HS-27A (cell line): ENCODE measurements around the gene AGRP.
"Not testable (repeated sequence)": the region's sequence is repeated elsewhere in the genome, so short reads cannot be mapped to it uniquely, and the experiment has no call there.

Experiments used
- DNase-seq: peaks from one replicate; pipeline ENCODE4 v3.0.0-alpha.2; 2012; ENCODE audit warnings: low read depth, missing footprints

The AGRP gene, protein sequence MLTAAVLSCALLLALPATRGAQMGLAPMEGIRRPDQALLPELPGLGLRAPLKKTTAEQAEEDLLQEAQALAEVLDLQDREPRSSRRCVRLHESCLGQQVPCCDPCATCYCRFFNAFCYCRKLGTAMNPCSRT

DNA sequence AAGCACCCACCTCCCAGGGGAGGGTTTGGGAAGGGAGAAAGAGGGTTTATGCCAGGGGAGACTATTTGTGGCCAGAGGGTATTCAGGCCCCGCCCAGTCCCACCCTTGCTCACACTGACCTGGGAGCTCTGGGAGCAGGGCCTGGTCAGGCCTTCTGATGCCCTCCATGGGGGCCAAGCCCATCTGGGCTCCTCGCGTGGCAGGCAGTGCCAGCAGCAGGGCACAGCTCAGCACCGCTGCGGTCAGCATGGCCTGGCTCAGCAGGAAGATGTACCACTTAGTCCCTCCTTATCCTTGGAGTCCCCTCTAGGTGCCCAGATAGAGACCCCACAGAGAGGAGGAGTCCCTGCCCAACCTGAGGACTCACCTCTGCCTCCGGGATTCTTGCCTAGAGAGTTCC, at the start of gene AGRP:
TSS of gene AGRP (minus strand) at position 398 of the 400 bp plus-strand sequence. CDS start at position 249, 149 bp downstream.
- DNase-seq, result no peak

DNA sequence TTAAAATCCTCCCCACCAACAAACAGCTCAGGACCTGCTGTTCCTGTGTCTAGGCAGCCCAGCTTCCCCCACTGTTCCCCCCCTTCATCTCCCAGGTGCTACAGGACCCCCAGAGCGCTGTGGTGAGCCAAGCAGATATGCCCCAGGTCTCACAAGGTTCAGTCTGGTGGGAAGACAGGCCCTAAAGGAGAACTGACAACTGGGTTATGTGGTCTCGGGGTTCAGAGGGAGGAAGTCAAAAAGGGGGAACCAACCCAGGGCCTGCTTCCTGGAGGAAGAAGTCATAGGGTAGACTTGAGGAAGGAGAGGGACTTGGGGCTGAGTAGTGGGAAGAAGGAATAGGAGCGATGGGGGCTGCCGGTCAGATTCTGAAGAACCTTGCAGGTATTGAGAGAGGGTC, 47.9 kb upstream of the AGRP start:
- no peak for DNase-seq

DNA sequence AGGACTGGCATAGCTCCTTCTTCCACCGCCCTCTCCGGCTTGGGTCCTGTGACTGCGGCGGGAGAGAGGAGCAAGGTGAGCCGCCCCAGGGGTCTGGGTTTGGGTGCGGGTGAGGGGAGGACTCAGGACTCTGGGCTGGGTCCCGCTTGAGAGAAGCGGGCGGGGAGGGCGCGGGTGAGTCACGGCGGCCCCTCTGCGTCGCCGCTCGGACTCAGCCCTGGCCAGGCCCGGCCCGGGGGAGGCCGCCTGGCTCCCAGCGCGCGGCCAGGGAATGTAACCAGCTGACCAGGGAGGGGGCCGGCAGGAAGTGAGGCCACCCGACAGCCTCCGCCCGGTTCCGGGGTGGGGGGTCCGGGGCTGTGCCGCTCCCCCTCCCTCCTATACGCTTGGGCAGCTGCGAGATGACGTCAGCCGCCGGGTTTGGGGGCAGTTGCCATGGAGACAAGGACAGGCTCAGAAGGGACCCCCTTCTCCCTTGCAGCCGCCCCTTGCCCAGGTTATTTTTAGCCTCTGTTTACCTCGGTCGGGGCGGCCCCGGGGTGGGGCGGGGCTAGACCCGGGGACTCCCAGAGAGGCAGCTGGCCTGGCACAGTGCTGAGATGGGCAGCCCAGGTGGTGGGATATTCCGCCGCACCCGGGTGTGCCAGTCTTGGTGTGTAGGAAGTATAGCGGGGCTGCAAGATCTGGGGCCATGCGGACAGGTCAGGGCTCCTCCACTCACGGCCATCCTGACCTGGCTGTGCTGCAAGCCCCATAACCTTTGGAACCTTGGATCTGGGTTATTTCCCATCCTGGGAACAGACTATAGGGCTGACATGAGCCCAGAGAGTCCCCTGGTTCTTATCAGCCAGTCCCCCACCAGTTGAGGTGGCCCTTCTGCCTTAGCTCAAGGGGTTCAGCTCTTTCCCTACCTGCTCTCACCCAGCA, 46.9 kb upstream of the AGRP start:
- DNase-seq, result no peak

DNA sequence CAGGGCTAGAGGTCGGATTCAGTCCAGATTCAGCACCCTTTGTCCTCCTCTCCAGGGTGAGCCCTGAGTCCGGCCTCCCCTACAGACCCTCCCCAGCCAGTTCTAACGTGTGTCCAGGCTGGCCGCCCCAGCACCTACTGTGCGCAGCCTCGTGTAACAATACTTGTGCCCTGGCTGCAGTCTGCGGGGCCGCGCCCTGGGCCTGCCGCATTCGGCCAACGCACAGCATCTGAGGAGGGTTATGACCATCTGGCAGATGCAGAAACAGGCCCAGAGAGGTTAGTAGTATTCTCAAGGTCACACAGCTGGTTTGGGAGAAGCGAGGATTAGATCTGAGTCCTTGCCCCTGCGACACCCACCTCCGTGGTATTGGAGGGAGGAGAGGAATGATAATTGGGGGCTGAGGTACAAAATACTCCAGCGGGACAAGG, 46.2 kb upstream of the AGRP start:
- no peak for DNase-seq

DNA sequence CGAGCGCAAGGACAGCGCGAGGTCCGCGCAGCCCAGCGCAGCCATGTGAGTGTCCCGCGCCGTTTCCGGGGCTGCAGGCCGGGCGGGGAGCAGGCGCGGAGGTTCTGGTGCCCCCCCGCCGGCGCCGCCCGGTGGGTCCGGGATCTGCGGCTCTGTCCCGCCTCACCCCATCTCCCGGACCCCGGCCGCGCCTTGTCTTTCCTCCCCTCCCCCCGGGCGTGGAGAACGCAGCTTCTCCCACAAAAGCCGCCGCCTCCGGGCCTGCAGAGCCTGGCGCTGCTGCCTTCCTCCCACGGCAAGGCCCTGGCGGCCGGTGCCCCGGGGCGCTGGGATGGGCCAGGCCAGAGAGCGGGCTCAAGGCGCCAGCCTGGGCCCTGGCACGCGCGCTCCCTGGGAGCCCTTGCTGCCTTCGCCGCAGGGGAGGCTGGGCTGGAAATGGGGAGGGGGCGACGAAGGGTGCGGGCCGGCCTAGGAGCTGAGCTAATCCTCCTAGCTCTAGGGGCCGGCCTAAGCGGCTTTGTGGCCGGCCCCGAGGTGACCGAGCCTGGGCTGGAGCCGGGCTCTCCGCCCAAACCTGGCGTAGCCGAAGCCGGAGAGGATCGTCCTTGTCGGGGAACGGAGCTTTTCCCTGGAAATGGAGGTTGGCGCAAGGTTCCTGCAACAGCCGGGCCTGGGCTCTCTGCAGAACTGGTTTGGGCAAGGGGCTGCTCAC, 45.7 kb upstream of the AGRP start:
- no peak for DNase-seq

DNA sequence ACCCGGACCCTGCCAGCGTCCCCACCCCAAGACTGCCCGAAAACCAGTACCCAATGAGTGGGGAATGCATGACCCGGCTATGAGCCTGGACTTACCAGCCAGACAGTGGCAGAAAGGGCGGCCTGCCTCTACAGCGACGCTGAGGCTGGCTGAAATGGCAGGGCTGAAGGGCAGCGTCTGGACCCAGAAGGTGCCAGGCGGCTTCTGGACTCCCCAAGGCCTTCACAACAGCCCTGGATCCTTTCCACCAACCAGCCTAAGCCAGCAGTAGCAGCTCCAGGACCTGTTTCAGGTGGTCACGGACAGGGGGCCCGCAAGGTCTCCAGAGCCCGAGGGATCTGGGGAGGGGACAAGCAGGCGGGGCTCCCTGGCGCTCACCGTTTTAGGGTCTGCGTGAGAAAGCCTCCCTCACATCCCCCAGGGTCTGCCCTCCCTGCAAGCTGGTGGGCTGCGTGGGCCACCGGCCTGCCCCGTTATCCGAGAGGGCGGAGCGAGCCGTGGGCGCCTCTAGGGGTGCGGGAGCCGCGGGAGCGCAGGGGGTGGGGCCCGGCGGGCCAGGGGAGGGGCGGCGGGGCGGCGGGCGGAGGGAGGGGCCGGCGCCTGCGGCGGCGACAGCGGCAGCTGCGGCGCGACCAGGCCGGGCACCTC, 45.0 kb upstream of the AGRP start, which contains the start of gene RIPOR1:
TSS of gene RIPOR1 (plus strand) at position 608 of the 648 bp plus-strand sequence. CDS start 9,618 bp downstream, outside the sequence.
- no peak for DNase-seq

DNA sequence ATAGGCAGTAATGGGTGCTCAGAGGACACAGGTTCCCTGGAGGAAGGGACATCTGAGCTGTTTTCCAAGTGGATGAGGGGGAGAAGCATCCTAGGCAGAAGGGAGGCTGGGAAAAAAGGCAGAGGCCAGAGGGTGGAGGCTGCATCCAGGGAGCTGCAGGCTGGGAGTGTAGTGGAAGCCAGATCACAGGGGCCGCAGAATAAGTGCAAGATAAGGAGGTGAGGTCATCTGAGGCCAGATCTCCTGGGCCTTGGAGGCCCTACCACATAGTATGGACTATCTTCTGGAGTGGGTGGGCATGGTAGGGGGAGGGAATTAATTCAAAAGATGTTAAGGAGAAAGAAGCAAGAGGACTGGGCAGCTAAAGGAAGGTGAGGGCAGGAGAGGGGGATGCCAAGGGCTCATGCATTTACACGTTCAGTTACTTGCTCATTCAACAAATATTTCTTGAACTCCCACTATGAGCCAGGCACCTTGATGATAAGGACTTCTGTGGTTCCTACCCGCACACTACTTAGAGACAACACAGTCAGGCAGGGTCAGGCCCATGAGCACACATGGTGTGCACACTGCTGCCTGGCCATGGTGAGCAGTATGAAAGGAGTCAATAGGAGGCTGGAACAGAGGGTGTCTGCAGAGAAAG, 42.9 kb upstream of the AGRP start:
- DNase-seq, result no peak

DNA sequence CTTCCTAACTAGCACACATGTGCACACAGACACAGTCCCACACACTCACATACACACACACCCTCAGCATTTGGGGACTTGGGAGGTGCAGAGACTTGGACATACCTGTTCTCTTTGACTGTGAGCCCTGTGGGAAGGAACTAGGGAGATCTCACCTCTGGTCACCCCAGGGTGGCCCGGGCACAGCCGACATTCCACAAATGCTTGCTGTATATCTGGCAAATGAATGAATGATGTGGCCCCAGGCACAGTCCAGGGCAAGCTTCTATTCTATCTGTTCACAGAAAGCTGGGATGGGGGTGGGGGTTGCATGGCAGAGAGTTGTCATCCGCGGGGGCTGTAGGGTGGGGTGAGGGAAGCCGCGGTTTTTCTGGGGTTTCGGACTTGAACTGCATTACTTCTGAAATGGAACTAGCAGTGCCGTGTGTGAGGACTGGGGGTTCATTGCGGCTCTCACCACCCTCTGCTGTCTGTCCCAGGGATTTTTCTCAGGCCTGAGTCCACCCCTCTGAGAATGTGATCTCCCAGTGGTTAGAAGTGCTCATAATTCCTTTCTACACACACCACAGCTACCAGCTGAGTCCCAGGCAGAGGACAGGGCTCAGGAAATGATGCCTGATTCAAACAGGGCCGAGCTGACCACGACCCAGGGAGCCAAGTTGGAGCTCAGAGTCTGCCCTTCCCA, 42.0 kb upstream of the AGRP start:
- DNase-seq, result no peak

DNA sequence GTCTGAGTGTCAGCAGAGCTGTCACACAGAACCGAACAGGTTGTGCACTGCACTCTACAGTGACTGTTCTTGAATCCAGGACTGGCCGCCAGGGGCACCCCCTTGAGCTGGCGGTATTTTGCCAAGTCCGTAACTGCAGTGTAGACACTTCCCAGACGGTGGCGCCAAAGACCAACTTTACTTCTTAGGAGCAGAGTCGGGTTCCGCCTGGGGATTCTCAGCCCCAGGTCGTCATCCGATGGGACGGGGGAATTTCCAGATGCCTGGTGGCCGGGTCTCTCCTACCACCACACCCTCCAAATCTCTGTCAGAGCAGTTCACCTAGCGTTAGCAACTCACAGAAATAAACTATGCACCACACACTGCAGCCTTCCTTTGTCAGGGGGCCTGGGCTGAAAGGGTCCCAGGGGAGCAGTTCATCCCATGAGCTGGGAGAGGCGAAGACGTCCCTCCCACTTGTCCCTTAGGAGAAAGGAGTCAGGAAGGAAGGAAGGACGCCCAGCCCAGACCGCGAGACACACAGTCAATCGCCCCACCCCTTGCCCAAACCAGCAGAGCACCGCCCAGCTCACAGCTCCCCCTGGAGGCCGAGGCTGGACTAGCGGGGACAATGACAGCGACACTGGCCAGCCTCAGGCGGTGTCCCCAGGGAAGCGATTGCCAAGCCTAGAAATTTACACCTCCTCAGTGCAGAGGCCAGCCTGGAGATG, 37.9 kb upstream of the AGRP start:
- DNase-seq, result peak; percentile 96

DNA sequence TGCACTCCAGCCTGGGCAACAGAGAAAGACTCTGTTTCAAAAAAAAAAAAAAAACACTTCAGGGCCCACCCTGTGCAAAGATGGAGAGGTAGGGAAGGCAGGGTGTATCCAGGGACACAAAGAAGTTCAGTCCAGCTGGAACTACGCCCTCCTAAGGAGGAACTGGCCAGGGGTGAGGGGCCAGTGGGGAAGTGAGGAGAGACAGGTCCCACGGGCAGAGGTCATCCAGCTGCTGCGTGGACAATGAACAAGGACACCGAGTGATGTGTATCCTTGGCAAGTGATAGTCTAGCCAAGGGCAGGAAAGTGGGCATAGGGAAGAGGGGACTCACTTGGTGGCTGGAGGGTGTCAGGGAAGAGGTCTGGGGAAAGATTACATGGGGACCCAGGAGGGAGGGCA, 35.9 kb upstream of the AGRP start:
- no peak for DNase-seq

DNA sequence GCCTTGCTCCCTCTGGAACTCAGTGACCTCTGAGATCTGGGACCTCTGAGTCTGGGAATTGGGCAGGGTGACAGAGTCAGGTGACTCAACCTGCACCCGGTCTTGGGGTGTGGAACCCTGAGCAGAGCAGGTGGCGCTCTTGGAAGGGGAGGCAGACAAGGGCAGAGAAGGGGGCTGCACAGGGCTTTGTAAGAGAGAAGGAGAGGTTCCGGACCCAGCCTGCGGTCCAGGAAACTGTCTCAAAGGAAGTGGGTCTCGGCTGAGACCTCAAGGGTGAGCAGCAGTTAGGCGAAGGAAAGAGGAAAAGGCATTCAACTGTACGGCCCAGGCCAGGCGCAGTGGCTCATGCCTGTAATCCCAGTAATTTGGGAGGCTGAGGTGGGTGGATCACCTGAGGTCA, 35.3 kb upstream of the AGRP start:
- no peak for DNase-seq

DNA sequence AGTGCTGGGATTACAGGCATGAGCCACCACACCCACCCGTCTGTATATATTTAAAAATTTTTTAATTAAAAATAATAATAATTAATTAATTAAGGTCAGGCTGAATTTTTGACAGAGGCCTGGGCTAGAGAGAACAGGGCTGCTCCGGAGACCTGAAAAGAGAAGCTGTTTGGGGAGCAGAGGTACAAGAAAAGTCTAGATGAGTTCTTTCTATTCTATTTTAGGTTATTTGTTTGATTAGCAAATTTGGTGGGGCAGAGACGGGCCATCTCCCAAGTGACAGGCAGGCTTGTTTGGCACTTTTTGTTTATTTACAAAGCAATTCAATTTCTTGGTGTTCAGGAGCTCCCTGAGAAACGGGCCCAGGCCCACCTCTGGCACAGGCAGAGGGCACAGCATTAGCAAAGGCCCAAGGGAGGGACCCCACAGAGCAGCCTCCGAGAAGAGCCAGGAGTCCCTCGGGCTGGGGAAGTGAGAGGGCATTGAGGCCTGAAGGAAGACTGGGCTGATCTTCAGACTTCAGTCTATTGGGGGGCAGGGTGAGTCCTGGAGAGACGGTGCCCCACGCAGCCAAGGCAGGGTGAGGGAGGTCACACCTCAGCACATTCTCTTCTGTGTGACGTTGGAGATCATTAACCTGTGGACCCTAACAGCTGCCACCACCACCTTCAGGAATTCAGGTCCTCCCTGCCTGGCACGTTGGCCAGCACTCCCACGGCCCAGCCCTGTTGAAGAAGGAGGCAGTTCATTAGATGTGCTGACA, 34.5 kb upstream of the AGRP start:
- no peak for DNase-seq

DNA sequence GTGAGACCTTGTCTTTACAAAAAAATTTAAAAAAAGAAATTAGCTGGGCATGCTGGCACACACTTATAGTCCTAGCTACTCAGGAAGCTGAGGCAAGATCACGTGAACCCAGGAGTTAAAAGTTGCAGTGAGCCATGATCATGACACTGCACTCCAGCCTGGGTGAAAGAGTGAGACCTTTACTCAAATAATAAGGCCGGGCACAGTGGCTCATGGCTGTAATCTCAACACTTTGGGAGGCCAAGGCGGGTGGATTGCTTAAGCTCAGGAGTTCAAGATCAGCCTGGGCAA, 33.8 kb upstream of the AGRP start:
- DNase-seq, result no peak

DNA sequence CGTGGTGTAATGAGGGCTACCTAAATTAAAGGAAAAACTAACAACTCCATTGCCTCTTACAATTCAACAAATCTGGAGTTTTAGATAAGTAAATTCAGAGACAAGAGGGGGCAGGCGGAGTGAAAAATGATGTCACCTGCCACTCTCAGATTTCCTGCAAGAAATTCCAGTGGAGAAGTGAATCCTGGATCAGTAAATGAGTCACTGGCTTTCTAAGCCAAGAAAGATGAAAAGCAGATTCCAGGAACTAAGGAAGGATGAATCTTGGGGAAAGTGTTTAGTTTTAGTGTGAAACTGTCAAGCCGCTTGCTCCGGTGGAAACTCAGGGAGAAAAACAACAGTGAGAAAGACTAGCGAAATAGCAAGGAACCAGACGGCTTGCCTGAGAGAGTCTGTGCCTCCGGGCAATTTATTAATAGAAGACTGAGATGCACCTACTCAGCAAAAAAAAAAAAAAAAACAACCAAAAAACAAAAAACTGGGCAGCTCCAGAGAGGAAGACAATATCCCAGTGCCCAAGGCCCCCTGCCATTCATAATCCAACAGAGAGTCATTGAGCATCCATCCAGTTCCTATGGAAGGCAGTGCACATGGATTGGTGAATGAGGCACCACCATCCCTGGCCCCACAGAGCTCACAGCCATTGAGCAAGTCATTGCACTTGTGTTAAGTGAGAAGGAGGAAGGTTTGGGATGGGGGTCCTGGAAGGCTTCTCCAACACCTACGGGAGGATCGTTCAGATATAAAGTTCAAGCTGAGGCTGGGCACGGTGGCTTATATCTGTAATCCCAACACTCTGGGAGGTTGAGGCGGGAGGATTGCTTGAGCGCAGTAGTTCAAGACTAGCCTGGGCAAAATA, 33.2 kb upstream of the AGRP start:
- no peak for DNase-seq

DNA sequence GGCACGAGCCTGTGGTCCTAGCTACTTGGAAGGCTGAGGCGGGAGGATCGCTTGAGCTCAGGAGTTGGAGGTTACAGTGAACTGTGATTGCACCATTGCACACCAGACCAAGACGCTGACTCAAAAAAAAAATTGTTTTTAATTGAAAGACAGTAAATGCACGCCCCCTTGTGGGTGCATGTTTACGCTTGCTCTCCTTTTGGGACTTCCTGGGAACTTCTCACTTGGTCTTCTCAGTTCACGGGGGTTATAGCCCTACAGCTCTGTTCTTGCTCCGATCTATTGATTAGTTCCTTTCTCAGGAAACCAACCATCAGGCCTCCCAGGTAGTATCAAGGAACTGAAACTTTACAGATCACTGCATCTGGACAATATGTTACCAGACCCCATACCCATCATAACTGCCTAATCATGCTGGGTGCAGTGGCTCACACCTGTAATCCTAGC, 31.1 kb upstream of the AGRP start:
- no peak for DNase-seq

DNA sequence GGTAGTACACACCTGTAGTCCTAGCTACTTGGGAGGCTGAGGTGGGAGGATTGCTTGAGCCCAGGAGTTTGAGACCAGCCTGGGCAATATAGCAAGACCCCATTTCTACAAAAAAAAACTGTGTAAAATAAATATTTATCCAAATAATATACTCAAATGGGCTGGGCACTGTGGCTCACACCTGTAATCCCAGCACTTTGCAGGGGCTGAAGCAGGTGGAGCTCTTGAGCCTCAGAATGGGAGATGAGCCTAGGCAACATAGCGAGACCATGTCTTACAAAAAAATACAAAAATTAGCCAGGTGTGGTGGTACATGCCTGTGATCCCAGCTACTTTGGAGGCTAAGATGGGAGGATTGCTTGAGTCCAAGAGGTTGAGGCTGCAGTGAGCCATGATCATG, 30.5 kb upstream of the AGRP start:
- not testable (repeated sequence) for DNase-seq

DNA sequence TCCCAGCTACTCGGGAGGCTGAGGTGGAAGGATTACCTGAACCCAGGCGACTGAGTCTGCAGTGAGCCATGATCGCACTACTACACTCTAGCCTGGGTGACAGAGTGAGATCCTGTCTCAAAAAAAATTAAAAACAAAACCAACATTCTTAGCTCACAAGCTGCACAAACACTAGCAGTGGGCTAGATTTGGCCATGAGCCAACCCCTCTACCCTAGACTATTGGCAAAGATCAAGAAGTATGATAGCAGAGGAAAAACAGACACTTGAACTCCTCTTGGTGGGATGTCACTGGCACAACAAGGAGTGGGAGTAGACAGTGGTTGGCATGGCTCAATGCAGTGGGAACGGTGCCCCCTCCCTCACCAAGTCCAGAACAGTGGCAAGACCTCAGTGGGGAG, 25.7 kb upstream of the AGRP start:
- DNase-seq, result no peak

DNA sequence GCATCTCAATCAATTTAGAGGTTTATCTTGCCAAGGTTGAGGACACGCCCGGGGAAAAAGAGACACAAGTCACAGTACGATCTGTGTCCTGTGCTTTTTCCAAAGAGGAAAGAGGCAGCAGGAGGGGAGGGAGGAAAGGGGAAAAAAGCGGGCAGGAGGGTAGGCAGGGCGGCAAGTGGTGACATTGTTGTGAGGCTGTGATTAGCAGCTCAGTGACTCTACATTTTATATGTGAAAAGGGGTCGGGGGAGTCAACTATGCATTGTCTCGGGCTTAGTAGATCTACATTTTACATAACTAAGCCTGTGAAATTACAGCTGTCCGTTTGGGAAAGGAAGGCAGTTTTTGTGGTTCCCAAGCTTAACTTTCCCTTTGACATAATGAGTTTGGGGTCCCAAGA, 23.1 kb upstream of the AGRP start:
- no peak for DNase-seq
